Retina (tissue), 1 donor: Measurements from ENCODE around the gene SAP30L.

Experiments used
- DNase-seq: peaks from one replicate; pipeline ENCODE4 v3.0.0-alpha.2; 2016

The SAP30L gene, protein sequence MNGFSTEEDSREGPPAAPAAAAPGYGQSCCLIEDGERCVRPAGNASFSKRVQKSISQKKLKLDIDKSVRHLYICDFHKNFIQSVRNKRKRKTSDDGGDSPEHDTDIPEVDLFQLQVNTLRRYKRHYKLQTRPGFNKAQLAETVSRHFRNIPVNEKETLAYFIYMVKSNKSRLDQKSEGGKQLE

GRCh38 chr5:154445422-154446194 lies at the start of gene SAP30L:
Gene SAP30L (plus strand): TSS chr5:154445997. CDS start chr5:154446605, 608 bp downstream.
- peak; percentile 99 for DNase-seq

DNA sequence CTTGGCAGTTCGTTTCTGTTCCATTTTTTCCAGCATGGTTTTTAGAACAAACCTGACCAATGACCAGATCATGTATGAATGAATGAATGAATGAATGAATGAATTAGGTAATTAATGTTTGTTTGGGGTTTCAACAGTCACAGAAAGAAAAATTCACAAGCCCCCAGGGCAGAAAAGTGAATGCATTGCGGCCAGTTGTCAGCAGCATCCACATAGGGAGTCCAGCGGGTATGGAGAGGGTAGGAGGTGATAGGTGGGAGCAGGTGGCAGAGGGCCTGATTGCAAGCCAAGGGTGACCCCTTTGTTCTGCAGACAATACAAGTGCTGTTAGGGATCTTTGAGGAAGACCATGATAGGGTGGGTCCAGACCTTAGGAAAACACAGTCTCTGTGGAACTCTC lies 49.7 kb upstream of the SAP30L start:
- DNase-seq = no peak

- DNase-seq = no peak
Measured at GRCh38 chr5:154397652-154398406, 48.0 kb upstream of the SAP30L start.

GRCh38 chr5:154400678-154401077 lies 45.1 kb upstream of the SAP30L start:
- DNase-seq = no peak

DNA sequence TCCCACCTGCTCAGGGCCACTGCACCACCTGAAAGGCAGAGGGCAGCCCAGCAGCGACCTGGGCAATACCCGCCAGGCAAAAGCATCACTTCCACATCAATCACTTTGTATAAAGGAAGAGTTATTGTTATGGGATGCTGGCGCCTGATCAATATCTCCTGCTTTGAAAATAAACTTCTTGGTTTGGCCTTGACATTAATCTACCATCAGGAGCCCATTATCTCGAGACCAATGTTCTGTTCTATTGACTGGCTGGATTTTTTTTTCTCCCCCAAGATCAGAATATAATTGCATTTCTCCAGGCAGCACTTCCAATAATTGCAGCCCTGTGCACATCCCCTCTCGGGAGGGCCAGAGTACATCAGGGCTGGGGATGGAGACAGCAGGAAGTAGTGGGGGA lies 44.4 kb upstream of the SAP30L start:
- no peak for DNase-seq

GRCh38 chr5:154401931-154402330 lies 43.9 kb upstream of the SAP30L start:
- no peak for DNase-seq

DNA sequence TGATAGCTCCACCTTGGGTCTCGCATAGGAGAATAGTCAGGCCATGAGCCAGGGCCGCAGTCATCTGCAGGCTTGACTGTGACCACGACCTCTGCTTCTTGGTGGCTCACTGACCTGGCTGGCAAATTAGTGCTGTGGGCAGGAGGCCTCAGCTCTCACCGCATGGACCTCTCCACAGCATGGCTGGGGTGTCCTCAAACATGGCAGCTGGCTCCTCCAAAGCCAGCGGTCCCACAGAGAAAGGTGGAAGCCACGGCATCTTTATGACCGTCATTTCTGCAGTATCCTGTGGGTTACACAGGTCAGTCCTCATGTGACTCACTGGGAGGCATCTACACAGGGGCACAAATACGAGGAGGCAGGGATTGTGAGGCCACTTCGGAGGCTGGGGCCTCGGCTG lies 43.2 kb upstream of the SAP30L start:
- DNase-seq = no peak

DNA sequence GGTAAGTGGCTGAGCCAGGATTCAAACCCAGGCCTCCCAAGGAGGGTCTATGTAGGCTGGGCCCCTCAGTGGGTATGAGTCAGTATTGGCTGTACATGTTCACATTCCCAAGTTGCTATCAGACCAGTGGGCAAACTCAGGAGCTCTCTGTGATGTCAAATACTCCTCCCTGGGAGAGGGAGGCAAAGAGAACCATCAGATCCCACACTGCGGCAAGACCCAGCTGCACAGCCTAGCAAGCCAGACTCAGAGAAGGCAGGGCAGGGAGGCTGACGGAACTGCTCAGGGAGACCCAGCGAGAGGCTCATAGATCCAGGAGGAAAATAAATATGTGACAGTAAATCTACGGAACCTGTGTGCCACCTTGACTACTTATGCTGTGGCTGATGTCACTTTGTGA lies 42.6 kb upstream of the SAP30L start:
- DNase-seq = no peak

- DNase-seq = no peak
Measured at GRCh38 chr5:154403776-154404387, 41.9 kb upstream of the SAP30L start.

DNA sequence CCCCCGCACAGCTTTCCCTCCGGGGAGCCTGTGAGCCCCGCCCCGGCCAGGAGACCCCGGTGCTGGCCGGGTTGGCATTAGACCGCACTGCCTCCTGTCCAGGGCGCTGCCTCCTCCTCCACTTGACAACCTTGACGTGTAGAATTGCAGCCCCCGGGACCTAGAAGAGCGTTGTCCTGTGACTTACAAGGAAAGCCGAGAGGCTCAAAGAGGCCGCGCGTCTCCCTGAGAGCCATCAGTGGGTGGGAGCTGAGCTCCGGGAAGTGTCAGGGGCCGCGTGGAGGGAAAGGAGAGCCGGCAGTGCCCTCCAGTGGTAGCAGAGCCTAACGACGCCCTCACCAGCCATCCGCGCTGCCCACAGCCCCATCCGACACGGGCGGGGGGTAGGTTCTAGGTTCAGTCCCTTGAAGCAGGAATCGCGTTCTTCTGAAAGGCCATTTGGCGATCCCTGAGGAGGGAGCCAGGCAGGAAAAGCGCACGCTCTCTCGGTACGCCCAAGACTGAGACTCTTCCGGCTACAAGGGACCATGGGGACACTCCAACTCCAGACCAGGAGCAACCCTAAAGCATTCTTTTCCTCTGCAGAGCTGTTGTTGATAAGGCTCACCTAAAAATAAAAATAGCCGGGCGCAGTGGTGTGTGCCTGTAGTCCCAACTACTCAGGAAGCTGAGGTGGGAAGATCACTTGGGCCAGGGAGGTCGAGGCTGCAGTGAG lies 40.6 kb upstream of the SAP30L start:
- DNase-seq = peak; percentile 93

DNA sequence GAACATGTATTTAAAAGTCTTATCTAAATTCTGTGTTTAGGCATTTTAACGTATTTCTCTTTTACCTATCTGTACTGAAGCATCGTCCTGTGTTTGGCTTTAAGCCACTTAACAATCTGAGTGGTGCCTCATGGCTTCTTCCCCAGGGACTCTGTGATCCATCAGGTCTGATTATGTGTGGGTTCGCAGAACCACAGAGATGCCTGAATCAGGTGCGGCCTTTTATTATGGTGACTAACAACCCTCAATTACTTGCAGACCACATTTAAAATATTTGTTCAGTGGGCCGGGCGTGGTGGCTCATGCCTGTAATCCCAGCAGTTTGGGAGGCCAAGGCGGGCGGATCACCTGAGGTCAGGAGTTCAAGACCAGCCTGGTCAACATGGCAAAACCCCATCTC lies 39.6 kb upstream of the SAP30L start:
- no peak for DNase-seq

- no peak for DNase-seq
Measured at GRCh38 chr5:154406826-154407225, 39.0 kb upstream of the SAP30L start.

- DNase-seq = no peak
Measured at GRCh38 chr5:154408811-154409210, 37.0 kb upstream of the SAP30L start.

- no peak for DNase-seq
Measured at GRCh38 chr5:154409230-154409840, 36.5 kb upstream of the SAP30L start.

DNA sequence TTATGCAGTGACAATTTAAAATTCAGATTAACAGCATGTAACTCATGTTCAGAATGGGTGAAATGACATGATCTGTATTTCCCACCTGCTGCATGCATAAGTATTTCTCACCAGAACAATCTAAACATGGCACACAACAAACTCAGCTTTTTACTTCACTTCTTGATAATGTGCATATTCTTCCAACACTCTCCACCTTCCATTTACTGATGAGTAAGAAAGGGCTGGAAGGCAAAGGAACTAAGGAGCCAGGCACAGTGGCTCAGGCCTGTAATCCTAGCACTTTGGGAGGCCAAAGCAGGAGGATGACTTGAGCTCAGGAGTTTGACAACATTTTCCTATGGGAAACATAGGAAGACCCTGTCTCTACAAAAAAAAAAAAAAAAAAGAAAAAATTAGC lies 35.8 kb upstream of the SAP30L start:
- no peak for DNase-seq

DNA sequence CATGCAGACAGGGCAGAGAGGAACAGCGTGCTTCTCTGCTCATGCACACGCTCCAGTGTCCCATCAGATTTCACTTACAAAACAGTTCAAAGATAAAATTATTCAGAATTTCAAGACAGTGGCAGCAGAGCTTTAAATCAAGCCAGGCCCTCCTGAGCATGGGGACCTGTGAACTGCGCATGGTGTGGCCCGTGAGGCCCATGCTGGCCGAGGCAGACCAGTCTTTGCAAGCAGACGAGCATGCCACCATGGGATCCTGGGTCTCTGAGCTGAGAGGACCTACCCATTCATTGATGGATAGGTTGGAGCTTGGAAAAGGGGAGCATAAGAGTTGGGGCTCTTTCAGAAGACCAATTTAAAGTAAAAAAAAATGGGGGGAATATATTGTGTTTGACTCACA lies 35.0 kb upstream of the SAP30L start:
- DNase-seq = no peak

GRCh38 chr5:154411338-154411737 lies 34.5 kb upstream of the SAP30L start:
- DNase-seq = no peak

DNA sequence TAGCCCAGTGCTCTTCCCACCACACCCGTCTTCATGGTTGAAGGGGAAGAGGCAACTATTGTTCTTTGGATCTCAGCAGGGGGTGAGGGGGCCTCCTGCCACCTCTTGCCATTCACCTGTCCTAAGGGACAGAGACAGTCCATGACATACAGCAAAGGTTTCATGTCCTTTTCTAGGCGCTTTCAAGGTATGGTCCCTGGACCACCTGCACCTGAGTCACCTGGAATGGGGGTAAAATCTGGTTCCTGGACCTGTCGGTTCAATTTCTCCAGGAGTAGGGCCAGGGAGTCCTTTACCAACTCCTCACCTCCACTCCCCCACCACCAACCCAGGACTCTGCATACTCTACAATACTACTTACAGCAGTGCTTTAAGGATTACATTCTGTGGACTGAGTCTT lies 33.5 kb upstream of the SAP30L start:
- DNase-seq = no peak

GRCh38 chr5:154412925-154413324 lies 32.9 kb upstream of the SAP30L start:
- no peak for DNase-seq

- no peak for DNase-seq
Measured at GRCh38 chr5:154415114-154415513, 30.7 kb upstream of the SAP30L start.

GRCh38 chr5:154418344-154418820 lies 27.4 kb upstream of the SAP30L start:
- no peak for DNase-seq

- no peak for DNase-seq
Measured at GRCh38 chr5:154419236-154419635, 26.6 kb upstream of the SAP30L start.
